Left cardiac atrium (tissue), 4 donors: Measurements from ENCODE around the gene RAB18. TPM values are rescaled to one million over a fixed set of nuclear protein-coding genes. Genes with fewer than 3 reads are reported as not detected.
A peak's percentile ranks its signal among the peaks of the same experiment; 100 is the strongest.
"Not testable (repeated sequence)": the region's sequence is repeated elsewhere in the genome, so short reads cannot be mapped to it uniquely, and the experiment has no call there.

ENCODE experiments used
- ATAC-seq, 2 donors: fragments of 200-7000 bp; cut with Tn5 transposase; one replicate each; pipeline ENCODE4 v1.9.1; 2020; ENCODE audit warnings: mild to moderate bottlenecking in 2 of 2, moderate library complexity in 2 of 2
- DNase-seq: peaks from one replicate; pipeline ENCODE4 v3.0.0-alpha.2; 2020
- intact Hi-C, 2 donors: fragments of 100-400 bp; cut with DNase I; formaldehyde crosslinking; loops; one replicate each; pipeline versions ENCODE4 v1.14.1 to v1.15.1; 2022 to 2023
- total RNA-seq, 2 donors: library from RNA; stranded (reverse); fragmentation: NEBNext Ultra II Directional; extraction: Animal tissue kit (Norgen Biotek cat#: 25700); gene quantifications; one replicate each; pipeline ENCODE4 v1.2.1, GENCODE V29; 2021
- donor health status: DM: no; HTN: yes; CAD: no.
- donor health status: DM: no; HTN: yes; CAD: no; lungs with severe emphysema.
- donor health status: DM: yes; HTN: yes; CAD: no.
- donor health status: Dilated cardiomyopathy.

The RAB18 gene
- total RNA-seq, 2 donors from 2014 or later = 92.8 to 127 TPM

- ATAC-seq = no peak
- intact Hi-C loops = no loop called here
- no peak for DNase-seq
Observed at GRCh38 chr10:27537787-27538186, 33.7 kb downstream of the RAB18 start.

DNA sequence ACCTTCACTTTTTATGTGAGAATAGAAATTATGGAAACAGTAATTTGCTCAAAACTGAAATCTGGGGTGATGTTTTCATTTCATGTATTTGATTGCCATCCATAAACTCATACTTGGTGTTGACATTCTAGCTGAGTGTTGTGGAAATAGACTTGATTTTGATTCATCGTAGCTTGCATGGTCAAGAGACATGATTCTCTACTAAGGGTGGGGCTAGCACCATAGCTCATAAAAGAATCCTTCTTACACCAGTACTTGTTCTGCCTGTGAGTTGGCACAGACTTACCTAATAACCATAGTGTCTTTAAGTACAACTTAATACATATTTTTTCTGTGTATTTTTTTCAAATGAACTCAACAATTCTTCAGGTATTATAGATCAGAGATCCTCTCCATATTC lies 36.6 kb downstream of the RAB18 start:
- intact Hi-C loops = no loop called here

GRCh38 chr10:27541796-27542729 lies 38.0 kb downstream of the RAB18 start:
- intact Hi-C loops = no loop called here
- ATAC-seq (no peak), DNase-seq (no peak)

More for the DNA sequence above, 36.6 kb downstream of the RAB18 start:
- ATAC-seq = no peak
- DNase-seq = no peak

DNA sequence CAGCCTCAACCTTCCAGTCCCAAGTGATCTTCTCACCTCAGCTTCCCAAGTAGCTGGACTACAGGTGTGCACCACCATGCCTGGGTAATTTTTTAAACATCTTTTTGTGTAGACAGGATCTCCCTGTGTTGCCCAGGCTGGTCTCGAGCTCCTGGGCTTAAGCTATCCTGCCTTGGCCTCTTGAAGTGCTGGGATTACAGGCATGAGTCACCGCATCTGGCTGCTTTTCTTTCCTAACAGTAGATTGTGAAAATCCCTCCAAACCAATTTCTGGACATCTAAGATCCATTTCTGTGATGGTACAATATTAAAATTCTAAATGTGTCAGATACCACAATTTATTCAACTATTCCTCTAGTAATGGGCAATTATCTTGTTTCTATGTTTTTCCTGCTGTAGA lies 38.7 kb downstream of the RAB18 start:
- DNase-seq (no peak), ATAC-seq (peak in 1 of 2 donors; percentile 39)
- intact Hi-C loops = no loop called here

GRCh38 chr10:27547047-27547446 lies 42.9 kb downstream of the RAB18 start:
- DNase-seq (no peak), ATAC-seq (no peak)
- intact Hi-C loops = no loop called here

GRCh38 chr10:27547482-27547881 lies 43.4 kb downstream of the RAB18 start:
- ATAC-seq = no peak
- intact Hi-C loops = no loop called here

GRCh38 chr10:27550823-27551222 lies 46.7 kb downstream of the RAB18 start:
- no peak for DNase-seq
- intact Hi-C loops = loop anchor here in 1 of 2 donors (10.0 kb wide), 1 partner anchor 834 kb away; no protein-coding TSS in a partner anchor
- ATAC-seq = no peak

More at GRCh38 chr10:27547482-27547881, 43.4 kb downstream of the RAB18 start:
- DNase-seq = no peak

DNA sequence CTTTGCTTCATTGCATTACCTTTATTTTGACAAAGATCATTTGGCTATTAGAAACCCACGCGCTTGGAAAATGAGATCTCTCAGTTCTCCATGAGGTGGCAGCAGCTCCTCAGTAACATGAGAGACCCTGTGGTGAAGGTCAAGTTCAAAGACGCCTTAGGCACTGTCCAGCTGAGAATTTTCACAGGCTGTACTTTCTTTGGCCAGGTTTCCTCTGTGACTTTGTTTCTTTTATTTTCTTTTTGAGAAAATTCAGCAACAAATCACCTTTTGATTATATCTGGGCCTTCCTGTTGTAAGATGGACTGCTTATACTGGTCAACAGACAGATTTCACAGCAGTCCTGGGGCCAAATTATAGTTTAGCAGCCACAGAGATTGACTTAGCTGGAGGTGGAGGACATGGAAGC lies 54.5 kb downstream of the RAB18 start:
- DNase-seq = peak; percentile 36
- peak; percentile 84 to 87 for ATAC-seq
- intact Hi-C loops = loop anchor here in 1 of 2 donors (1.0 to 10.0 kb wide), 3 partner anchors 98 to 826 kb away; no protein-coding TSS in a partner anchor

- intact Hi-C loops = loop anchor here in 1 of 2 donors (10.0 kb wide), 1 partner anchor 93 kb away; no protein-coding TSS in a partner anchor
- DNase-seq (no peak), ATAC-seq (no peak)
Observed at GRCh38 chr10:27561334-27561733, 57.2 kb downstream of the RAB18 start.

DNA sequence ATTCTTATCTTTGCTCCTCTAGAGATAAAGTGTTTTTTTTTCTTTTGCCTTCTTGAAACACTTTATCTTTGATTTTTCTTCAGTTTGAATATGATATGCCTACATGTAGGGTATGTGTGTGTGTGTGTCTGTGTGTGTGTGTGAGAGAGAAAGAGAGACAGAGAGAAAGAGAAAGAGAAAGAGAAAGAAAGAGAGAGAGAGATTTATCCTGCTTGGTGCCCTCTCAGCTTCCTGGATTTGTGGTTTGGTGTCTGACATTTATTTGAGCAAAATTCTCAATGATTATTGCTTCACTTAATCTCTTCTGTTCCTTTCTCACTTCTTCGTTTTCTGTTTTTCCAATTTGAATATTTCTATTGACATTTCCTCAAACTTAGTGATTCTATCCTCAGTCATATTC lies 60.3 kb downstream of the RAB18 start:
- no peak for ATAC-seq
- intact Hi-C loops = loop anchor here in 1 of 2 donors (10.0 kb wide), 1 partner anchor 90 kb away; no protein-coding TSS in a partner anchor
- no peak for DNase-seq

GRCh38 chr10:27564880-27565279 lies 60.8 kb downstream of the RAB18 start:
- intact Hi-C loops = loop anchor here in 1 of 2 donors (10.0 kb wide), 1 partner anchor 90 kb away; no protein-coding TSS in a partner anchor
- ATAC-seq (peak; percentile 63 to 76), DNase-seq (peak; percentile 25)

DNA sequence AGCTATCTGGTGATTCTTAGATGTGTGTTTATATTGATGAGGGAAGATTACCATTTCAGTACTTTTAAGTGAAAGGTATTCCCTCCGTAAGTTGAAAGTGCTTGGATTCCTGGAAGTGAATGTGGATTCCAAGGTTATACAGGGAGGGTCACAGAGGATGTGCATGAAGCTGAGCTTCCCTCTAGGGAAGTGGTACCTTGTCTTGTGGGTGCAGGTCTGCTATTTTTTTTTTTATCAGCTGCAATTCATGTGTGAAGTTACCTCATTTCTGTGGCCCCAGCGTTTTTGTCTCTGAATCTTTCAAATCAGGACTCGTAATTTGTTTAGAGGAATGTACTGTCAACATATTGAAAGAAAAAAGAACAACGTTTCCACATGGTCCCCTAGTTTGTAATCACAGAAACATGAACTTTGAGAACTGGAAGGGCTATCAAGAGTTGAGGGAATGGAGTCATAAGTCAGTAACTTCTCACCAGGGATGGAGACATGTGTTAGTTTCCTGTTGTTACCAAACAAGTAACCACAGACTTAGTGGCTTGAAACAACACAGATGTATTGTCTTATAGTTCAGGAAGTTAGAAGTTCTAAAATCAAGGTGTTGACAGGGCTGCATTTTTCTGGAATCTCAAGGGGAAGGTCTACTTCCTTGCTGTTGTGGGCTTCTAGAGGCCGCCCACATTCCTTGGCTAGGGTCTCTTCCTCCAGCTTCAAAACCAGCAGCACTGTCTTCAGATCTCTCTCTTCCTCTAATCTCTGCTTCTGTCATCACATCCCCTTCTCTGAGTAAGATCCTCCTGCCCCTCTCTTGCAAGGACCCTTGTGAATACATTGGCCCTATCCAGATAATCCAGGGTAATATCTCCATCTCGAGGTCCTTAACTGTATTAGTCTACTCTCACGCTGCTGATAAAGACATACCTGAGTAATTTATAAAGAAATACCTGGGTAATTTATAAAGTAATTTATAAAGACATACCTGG lies 64.4 kb downstream of the RAB18 start:
- intact Hi-C loops = loop anchor here in 1 of 2 donors (10.0 kb wide), 1 partner anchor 86 kb away; no protein-coding TSS in a partner anchor
- ATAC-seq = peak in 1 of 2 donors; percentile 15
- no peak for DNase-seq

DNA sequence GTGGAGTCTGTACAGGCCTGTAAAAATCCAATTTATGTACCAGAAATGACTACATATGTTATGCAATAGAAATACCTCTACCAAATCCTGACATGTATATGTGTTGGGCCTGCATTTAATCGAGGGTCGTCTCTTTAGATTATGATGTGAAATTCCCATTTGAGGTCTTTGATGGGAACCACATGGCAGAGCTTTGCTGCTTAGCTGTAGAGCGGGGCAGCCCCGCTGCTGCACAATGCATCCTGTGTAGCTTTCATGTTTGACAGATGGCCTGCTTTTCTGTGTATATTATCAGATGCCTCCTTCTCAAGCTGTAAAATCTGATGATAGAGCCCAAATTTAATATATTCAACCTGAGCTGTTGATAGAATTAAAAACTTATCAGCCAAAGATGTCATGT lies 65.8 kb downstream of the RAB18 start:
- intact Hi-C loops = loop anchor here in 1 of 2 donors (10.0 kb wide), 1 partner anchor 85 kb away; no protein-coding TSS in a partner anchor
- ATAC-seq = no peak
- DNase-seq = no peak

GRCh38 chr10:27577038-27577437 lies 72.9 kb downstream of the RAB18 start:
- ATAC-seq, intact Hi-C loops, DNase-seq: not testable (repeated sequence)

DNA sequence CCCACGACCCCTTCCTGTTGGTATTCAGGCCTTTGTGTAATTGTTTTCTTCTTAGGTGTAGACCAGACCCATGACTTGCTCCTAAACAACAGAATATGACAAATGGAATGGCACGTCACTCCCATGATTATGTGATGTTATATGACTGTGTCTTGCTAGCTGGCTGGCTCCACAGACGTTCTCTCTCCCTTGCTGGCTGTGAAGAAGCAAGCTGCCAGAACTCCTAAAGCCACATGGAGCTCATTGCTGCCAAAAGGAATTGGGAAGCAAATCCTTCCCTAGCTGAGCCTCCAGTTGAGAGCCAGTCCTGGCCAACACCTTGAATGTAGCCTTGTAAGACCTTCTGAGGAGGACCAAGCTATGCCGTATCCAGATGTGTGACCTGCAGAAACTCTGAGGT lies 74.2 kb downstream of the RAB18 start:
- DNase-seq (no peak), ATAC-seq (no peak)
- intact Hi-C loops = no loop called here

GRCh38 chr10:27581225-27581624 lies 77.1 kb downstream of the RAB18 start:
- intact Hi-C loops = no loop called here
- ATAC-seq (no peak), DNase-seq (no peak)

- intact Hi-C loops = no loop called here
- ATAC-seq (no peak), DNase-seq (no peak)
Observed at GRCh38 chr10:27584302-27584701, 80.2 kb downstream of the RAB18 start.
